ENCODE results near the gene RAD52.

Gene RAD52

DNA sequence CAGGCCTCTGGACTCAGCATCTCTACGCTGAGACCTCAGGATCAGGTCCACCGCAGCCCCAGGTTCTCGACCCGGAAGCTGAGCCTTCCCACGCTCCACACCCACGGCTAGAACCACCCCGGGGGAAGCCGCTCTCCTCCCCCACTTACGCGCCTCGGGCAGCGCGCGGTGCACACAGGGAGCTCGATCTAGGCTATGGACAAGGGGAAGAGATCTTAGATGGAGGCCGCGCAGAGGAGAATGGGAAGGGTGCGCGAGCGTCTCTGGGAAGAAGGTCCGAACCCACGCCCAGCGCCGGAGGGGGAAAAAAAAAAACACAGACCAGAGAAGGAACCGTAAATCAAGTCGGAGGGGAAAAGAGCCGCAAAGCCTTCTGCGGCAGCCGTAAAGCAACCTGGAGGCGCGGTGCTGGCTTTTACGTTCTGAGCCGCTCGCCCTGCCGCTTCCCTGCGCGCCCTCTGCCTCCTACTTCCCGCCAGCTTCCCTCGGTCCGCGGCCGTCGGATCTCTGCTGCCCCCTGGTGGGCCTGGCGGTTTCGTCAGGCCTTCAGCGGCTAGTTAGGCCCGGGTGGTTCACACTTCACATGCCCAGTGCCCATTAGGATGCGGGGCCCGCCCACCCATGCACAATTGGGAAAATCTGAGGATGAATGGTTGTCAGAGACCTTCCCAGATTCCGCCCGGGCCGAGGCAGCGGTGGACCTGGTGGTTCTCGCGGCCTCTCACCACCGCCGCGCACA is at the start of gene RAD52:
Gene RAD52, minus strand, starts transcription at position 242 of the 739 bp plus-strand sequence. CDS start 16,636 bp downstream, outside the sequence.
- DNase-seq (ENCODE audit: low read depth): peak; percentile 96

GRCh38 chr12:998020-998874 is 48.8 kb upstream of the RAD52 start:
- DNase-seq (ENCODE audit: low read depth): no peak

DNA sequence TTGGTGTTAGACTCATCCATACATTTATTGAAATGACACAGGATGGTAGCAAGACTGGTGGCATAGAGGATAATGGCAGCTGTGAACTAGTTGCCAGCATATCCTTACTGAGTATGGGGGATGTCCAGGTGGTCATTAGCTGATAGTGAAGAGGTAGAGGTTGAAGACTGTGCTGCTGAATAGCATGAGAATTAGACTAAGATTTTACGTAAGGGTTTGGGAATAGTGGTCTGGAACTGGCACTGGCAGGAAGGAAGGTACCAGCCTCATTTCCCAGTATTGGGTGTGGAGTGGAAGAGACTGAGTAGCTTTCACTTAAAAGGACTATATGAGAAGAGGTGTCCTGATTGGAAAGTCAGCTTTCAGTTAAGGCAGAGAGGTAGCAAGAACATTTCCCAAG is 48.0 kb upstream of the RAD52 start:
- DNase-seq (ENCODE audit: low read depth): no peak

DNA sequence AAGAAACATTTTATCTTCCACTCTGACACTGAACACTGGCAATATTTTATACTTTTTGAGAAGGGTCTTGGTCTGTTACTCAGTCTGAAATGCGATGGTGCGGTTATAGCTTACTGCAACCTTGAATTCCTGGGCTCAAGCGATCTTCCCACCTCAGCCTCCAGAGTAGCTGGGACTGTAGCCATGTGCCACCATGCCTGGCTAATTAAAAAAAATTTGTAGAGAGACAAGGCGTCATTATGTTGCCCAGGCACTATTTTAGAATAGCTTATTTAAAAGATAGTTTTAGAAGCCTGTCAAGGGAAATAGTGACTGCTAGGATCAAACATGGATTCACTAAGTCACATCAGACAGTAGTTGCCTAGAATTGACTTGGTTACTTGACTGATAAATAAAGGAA is 47.4 kb upstream of the RAD52 start:
- DNase-seq (ENCODE audit: low read depth): no peak

DNA sequence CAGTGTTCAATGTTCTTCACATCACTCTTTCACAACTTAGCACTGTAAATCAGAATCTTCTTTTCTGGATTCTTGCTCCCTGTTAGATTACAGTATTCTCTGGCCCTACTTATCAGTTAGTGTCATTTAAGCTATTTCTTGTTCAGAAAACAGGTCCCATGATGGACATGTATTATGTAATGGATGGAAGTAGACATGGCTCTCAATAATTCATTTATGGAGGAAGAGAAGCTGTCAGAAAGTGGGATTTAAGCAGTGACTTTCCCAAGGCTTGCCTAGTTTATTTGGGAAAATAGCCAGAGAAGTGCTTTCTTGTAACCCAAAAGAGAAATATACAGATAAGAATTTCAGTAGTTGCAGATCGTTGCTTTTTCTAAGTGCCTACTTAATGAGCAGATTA is 43.2 kb upstream of the RAD52 start:
- no peak for DNase-seq (ENCODE audit: low read depth)

GRCh38 chr12:991350-992333 is 42.1 kb upstream of the RAD52 start:
- peak; percentile 1 for DNase-seq (ENCODE audit: low read depth)

DNA sequence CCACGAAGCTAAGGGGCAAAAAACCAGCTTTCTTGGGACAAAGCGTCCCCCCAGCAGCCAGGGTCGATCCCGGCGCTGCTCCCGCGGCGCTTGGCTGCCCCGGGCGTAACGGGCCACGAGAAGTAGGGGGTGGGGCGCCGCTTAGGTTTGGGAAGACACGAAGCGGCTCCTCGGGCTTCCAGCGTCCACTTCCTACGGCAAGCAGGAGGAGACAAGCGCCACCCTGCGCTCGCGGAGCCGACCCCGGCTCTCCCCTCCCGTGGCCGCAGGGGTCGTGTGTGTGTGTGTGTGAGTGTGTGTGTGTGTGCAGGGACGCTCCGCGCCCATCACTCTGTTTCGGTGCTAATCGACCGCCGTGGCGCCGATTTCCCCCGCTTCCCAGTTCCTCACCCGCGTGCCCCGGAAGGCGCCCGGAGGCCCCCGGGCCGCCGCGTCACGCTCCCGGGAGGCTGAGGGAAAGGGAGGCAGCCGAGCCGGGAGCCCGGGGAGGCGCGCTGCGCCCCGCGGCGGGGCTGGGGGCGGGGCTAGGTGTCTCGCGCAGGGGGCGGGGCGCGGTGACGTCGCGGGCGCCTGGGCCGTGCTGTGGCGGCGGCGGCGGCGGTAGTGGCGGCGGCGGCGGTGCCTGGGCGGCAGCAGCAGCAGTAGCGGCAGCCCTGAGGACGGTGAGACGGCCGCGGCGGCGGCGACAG is 41.3 kb upstream of the RAD52 start, which contains the start of gene ERC1:
Gene ERC1, plus strand, starts transcription at position 563 of the 689 bp plus-strand sequence. CDS start 36,681 bp downstream, outside the sequence.
- peak; percentile 60 for DNase-seq (ENCODE audit: low read depth)

DNA sequence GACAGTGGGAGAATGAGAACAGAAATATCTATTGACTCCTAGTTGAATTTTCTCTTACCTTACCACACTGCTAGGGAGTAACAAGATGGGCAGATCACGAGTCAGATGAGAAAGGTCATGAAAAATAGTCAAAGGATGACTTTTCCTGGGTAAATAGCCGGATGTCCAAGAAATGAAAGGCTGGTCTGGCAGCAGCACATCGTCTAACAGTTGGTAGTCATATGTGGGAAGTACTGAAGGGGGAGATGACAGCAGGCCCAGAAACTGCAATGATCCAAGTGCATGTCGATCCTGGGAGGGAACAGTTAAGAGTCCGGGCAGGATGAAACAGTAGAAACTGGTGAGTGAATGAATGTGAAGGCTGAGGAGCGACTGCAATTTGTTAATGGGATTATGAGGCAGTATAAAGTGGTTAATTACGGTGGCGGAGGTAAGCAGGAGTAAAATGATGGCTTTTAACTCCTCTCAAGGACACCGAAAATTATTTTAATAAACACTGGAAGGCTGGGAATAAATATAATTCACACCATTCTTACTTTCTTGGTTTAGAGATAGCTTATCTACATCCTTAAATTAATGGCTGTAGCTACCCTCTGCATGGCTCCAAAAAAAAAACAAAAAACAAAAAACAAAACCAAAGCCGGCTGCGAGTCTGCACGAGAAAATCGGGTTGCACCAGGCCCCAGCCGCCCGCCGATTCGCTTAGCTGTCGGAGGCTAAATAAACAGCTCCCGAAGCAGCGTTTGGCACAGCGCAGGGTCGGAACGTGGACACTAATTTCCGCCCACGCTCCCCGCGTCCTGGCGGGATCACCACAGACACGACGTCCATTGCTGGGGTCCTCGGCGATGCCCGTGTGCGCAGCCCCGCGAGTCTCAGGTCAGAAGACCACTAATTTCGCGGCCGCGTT is 40.5 kb upstream of the RAD52 start:
- peak; percentile 15 for DNase-seq (ENCODE audit: low read depth)

DNA sequence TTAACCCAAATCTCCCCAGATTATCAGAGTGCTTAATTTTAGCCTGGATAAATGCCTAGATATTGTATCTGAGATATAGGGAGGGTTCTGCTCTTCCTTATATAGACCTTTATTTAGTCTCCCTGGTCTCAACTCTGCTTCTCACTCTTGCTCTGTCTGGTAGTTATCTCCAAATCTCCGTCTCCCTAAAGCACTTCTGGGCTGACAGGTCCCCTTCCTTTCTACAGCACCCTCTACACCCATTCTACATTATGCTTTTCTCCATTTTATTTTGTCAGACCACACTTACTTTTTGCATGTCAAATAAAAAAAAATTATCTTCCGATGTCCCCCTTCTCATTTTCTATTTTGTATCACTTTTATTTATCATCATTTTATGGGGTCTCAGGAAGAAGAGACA is 39.6 kb upstream of the RAD52 start:
- DNase-seq (ENCODE audit: low read depth): no peak

GRCh38 chr12:988646-989045 is 39.2 kb upstream of the RAD52 start:
- DNase-seq (ENCODE audit: low read depth): no peak

DNA sequence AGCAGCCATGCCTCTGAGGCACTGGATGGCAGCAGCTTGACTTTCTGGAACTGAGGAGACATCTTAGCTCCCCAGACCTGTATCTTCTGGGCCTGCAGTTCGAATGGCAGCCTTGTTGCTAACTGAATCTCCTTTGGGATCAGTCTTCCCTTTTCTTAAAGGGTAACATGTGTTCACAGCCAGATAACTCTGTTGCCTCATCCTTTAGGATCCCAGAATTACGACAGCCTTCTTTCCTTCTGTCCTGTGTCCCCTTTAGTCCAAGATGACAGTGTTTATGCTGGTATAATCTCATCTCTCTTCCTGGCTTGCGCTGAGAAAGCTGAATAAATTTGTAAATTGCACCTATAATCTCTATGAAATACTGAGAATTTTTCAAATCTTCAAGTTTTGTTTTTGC is 32.5 kb upstream of the RAD52 start:
- DNase-seq (ENCODE audit: low read depth): no peak

- no peak for DNase-seq (ENCODE audit: low read depth)
Observed at GRCh38 chr12:981176-981828, 31.8 kb upstream of the RAD52 start.

- DNase-seq (ENCODE audit: low read depth): no peak
Observed at GRCh38 chr12:979349-979748, 29.9 kb upstream of the RAD52 start.

GRCh38 chr12:977156-977555 is 27.7 kb upstream of the RAD52 start:
- no peak for DNase-seq (ENCODE audit: low read depth)

DNA sequence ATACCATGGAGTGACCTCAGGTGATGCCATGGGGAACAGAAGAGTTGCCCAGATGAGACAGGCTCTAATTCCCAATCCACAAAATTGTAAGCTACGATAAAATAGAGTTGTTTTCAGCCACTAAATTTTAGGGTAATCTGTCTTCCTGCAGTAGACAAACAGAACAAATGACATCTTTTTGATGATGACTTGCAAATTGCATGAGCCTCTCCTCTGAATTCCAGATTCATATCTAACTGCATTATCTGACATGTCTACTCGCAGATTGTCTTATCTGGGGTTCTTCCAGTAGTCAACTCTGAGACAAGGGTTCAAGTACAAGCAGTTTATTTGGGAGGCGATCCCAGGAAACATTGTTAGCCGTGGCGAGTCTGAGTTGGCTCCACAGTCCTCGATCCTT is 27.1 kb upstream of the RAD52 start:
- DNase-seq (ENCODE audit: low read depth): no peak

GRCh38 chr12:974271-974862 is 24.9 kb upstream of the RAD52 start:
- DNase-seq (ENCODE audit: low read depth): no peak

DNA sequence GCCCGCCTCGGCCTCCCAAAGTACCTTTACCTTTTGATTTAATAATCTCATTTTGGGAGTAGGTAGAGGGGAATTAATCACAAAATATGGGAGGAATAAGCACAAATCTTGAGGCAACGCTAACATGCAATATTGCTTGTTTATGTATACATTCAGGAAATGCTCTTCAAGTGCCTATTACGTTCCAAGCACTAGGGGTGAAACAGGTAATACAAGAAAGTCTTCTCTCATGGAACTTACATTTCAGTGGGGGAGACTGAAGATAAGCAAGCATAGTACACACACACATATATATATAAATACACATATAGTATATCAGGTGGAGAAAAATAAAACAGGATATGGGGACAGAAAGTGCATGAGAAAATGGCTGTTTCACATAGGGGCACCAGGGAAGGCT is 22.5 kb upstream of the RAD52 start:
- DNase-seq (ENCODE audit: low read depth): no peak

GRCh38 chr12:969821-970220 is 20.3 kb upstream of the RAD52 start:
- DNase-seq (ENCODE audit: low read depth): no peak

- no peak for DNase-seq (ENCODE audit: low read depth)
Observed at GRCh38 chr12:968545-968944, 19.1 kb upstream of the RAD52 start.

Data from stimulated activated CD8-positive, alpha-beta memory T cell treated with anti-CD3 and anti-CD28 coated beads, Interleukin-12 subunit alpha, Interleukin-12 subunit beta, amount 100 ng/mL, for 1 hour (primary cell).